Ascending aorta (tissue), 2 donors: ENCODE data around the gene ZNF581. TPM values are rescaled to one million over a fixed set of nuclear protein-coding genes. Genes with fewer than 3 reads are reported as not detected.

Experiments
- DNase-seq, 2 donors: peaks; one replicate each; pipeline ENCODE4 v3.0.0-alpha.2; 2019; ENCODE audit warnings: low spot score in 2 of 2
- H3K27ac ChIP-seq, 2 donors: fragments of 200-600 bp; sonication (generic); one replicate each; pipeline ENCODE4 v1.5.1; 2016 to 2017; ENCODE audit warnings: mild to moderate bottlenecking in 1 of 2
- H3K27me3 ChIP-seq: fragments of 200-600 bp; sonication (generic); one replicate; pipeline ENCODE4 v1.5.1; 2017
- H3K36me3 ChIP-seq, 2 donors: fragments of 200-600 bp; sonication (generic); one replicate each; pipeline ENCODE4 v1.5.1; 2016
- H3K4me1 ChIP-seq, 2 donors: fragments of 200-600 bp; sonication (generic); one replicate each; pipeline ENCODE4 v1.5.1; 2016 to 2017; ENCODE audit warnings: mild to moderate bottlenecking in 1 of 2
- H3K4me3 ChIP-seq, 2 donors: fragments of 200-600 bp; sonication (generic); one replicate each; pipeline ENCODE4 v1.5.1; 2016 to 2017; ENCODE audit warnings: mild to moderate bottlenecking in 1 of 2
- H3K9me3 ChIP-seq, 2 donors: fragments of 200-600 bp; sonication (generic); one replicate each; pipeline ENCODE4 v1.5.1; 2016
- CTCF ChIP-seq, 3 experiments: fragments of 200-600 bp in 2 of 3; fragments of 450-650 bp in 1 of 3; sonication (generic) in 2 of 3; IDR thresholded peaks; one replicate each; pipeline ENCODE4 v1.5.1; 2016 to 2019; ENCODE audit warnings: antibody characterized with exemption in 3 of 3, mild to moderate bottlenecking in 1 of 3, moderate library complexity in 1 of 3
- intact Hi-C: fragments of 100-400 bp; cut with DNase I; formaldehyde crosslinking; loops from one replicate; pipeline ENCODE4 v1.15.1; 2023
- total RNA-seq: library from RNA; depleted of rRNA; stranded (reverse); fragments of >200 nt; gene quantifications from one replicate; pipeline ENCODE4 v1.1.0, GENCODE V29; 2016

Gene ZNF581
- total RNA-seq, 1 donor from 2014 or later: 12.1 TPM

GRCh38 chr19:55676889-55677505 lies 33.5 kb downstream of the ZNF581 start:
- Histone ChIP-seq H3K9me3 (no peaks in the 10 kb centered on the region), H3K36me3 (peaks cover 32 to 61% of the 10 kb centered on the region in 2 donors), H3K4me3 (peak overlapping the region; percentile 97 to 99), H3K27me3 (no peaks in the 10 kb centered on the region), H3K4me1 (peaks cover 6 to 27% of the 10 kb centered on the region in 2 donors), H3K27ac (peak overlapping the region in 1 of 2 donors; percentile 33)
- TF ChIP-seq CTCF (IDR thresholded peaks at IDR 0.05): no peak
- intact Hi-C loops: no loop called here
- DNase-seq: no peak

- Histone ChIP-seq H3K27me3 (no peaks in the 10 kb centered on the region), H3K9me3 (no peaks in the 10 kb centered on the region), H3K4me1 (peaks cover 6 to 27% of the 10 kb centered on the region in 2 donors), H3K27ac (peak overlapping the region; percentile 17 to 33), H3K36me3 (peaks cover 36 to 67% of the 10 kb centered on the region in 2 donors), H3K4me3 (peak overlapping the region in 1 of 2 donors; percentile 24)
- DNase-seq: no peak
- TF ChIP-seq CTCF (IDR thresholded peaks at IDR 0.05): no peak
- intact Hi-C loops: no loop called here
Measured at GRCh38 chr19:55677572-55678028, 34.2 kb downstream of the ZNF581 start.

- Histone ChIP-seq H3K9me3 (no peaks in the 10 kb centered on the region), H3K27ac (peak overlapping the region; percentile 17 to 33), H3K36me3 (peaks cover 40 to 71% of the 10 kb centered on the region in 2 donors), H3K27me3 (no peaks in the 10 kb centered on the region), H3K4me3 (no peak overlapping the region), H3K4me1 (peaks cover 6 to 27% of the 10 kb centered on the region in 2 donors)
- intact Hi-C loops: no loop called here
- DNase-seq: peak; percentile 41 to 71
- no peak for TF ChIP-seq CTCF (IDR thresholded peaks at IDR 0.05)
Measured at GRCh38 chr19:55678121-55678671, 34.7 kb downstream of the ZNF581 start.

DNA sequence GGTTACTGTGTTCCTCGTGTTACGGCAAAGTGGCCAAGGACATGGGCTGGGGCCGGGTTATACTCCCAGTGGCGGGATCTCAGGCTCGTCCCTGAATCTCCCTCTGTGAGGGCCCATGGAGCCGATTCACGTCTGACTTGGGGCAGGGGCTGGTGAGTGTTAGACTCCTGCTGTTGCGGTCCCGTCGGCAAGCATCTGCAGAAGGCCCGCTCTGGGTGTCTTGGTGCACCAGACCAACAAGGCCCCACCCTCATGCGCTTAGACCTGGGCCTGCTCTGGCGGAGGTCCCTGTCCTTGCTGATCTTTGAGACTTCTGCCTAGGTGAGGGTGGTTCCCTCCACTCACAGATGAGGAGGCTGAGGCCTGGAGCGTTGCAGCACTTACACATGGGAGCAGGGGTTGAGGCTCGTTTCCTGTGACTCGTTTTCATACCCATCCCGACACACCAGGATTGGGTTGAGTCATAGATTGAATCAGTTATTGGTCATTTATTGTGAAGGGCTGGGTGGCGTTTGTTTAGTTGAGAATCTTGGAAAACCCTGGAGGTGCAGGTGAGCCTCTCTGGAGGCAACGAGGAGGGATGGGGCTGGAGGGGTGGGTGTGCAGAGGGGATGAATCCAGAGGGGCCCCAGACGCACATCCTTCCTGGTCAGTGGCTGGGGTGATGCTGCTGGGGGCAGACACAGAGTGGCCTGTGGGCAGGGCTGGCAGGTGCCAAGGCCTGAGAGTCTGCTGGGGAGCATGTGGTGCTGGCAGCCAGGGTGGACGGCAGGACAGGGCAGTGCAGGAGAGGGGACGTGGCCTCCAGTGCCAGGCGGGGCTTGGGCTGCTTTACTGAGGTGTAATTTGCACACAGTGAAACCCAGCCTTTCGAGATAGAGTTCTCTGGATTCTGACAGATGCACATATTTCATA lies 36.2 kb downstream of the ZNF581 start:
- H3K27me3 ChIP-seq: no peaks in the 10 kb centered on the region
- peaks cover 6 to 24% of the 10 kb centered on the region in 2 donors for H3K4me1 ChIP-seq
- TF ChIP-seq CTCF (IDR thresholded peaks at IDR 0.05): no peak
- H3K9me3 ChIP-seq: no peaks in the 10 kb centered on the region
- H3K4me3 ChIP-seq: no peak overlapping the region
- intact Hi-C loops: no loop called here
- no peak overlapping the region for H3K27ac ChIP-seq
- H3K36me3 ChIP-seq: peaks cover 39 to 70% of the 10 kb centered on the region in 2 donors
- no peak for DNase-seq

GRCh38 chr19:55680339-55681130 lies 37.1 kb downstream of the ZNF581 start:
- no peaks in the 10 kb centered on the region for H3K9me3 ChIP-seq
- DNase-seq: no peak
- no peak overlapping the region for H3K27ac ChIP-seq
- no peak overlapping the region for H3K4me3 ChIP-seq
- no peaks in the 10 kb centered on the region for H3K27me3 ChIP-seq
- TF ChIP-seq CTCF (IDR thresholded peaks at IDR 0.05): no peak
- intact Hi-C loops: no loop called here
- H3K4me1 ChIP-seq: peaks cover 6 to 22% of the 10 kb centered on the region in 2 donors
- peaks cover 46 to 79% of the 10 kb centered on the region in 2 donors for H3K36me3 ChIP-seq
